Head of caudate nucleus (tissue), 42 donors: ENCODE measurements around the gene FADD.

Source experiments
- DNase-seq, 42 donors: peaks; one replicate each; pipeline versions ENCODE4 v3.0.0 to v3.0.0-alpha.2; 2020 to 2021; ENCODE audit warnings: mixed read lengths in 7 of 42
- intact Hi-C: fragments of 100-400 bp; cut with DNase I; formaldehyde crosslinking; loops from one replicate; pipeline ENCODE4 v1.15.0; 2022

Gene FADD

DNA sequence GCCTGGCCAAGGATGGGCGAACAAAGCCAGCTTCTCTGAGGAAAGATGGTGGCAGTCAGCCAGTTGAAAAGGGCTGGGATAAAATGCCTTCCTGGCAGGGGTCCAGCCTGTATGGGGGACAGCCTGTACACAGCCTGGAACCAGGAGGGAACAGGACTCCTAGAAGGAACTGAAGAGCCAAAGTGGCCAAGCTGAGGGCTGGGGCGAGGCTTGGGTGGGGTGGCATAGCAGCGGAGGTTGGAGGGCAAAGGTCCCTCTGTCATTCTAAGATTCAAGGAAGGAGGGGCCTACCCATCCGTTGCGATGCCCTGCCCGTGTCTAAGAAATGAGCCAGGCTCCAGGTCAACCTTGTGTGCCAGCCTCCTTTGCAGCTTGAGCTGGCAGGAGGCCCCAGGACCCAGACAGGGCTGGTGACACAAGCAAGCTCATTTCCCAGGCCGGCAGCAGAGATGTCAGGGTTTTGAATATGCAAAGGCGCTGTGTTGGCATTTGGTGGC is 22.6 kb downstream of the FADD start:
- intact Hi-C loops, result no loop called here
- peak in 11 of 42 donors; percentile 12 to 43 (median 22) for DNase-seq

DNA sequence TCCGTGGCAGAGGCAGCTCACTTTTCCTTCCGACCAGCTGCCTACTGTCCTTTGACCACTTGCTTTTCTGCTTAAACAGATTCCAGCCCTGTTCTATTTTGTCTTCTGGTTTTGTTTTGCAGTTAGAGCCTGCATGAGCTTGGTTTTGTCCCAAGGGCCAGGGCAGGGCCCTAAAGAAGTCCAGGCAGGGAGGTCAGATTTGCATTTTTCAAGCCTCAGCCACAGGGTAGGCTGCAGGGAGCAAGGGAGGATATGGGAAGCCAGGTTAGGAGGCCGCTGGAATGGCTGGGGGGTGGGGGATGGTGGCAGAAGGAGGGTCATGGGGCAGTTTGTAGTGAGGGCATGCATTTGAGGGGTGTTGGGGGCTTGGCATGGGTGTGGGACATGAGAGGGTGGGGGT is 23.1 kb downstream of the FADD start:
- no peak for DNase-seq
- intact Hi-C loops, result no loop called here

DNA sequence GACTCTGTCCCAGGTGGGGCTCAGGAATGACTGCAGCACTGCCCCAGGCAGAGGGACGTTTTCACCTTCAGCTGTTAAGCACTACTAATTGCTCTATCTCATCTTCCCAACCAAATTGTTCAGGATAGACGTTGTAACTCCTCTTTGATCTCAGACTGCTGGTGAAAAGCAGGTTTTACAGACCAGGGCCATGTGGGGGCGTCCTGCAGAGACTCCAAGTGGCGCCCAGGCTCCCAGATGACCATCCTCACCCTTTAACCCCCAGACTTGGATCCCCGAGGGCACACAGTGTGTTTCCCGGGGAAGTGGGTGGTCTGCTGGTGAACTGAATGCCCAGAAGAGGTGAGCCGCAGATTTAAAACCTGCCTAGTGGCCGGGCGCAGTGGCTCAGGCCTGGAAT is 23.9 kb downstream of the FADD start:
- DNase-seq, result no peak
- intact Hi-C loops, result no loop called here

DNA sequence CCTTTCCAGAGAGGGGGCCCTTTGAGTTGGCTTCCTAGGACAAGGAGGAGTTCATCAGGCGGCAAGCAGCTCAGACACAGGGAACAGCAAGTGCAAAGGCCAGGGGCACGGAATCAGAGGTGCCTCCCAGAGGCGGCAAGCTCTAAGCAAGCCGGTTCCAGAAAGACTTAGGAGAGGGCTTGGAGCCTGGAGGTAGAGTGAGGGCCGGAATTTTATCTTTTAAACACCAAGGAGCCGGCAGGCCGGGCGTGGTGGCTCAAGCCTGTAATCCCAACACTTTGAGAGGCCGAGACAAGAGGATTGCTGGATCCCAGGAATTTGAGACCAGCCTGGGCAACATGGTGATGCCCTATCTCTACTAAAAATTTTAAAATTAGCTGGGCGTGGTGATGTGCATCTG is 26.6 kb downstream of the FADD start:
- DNase-seq, result no peak
- intact Hi-C loops, result no loop called here

DNA sequence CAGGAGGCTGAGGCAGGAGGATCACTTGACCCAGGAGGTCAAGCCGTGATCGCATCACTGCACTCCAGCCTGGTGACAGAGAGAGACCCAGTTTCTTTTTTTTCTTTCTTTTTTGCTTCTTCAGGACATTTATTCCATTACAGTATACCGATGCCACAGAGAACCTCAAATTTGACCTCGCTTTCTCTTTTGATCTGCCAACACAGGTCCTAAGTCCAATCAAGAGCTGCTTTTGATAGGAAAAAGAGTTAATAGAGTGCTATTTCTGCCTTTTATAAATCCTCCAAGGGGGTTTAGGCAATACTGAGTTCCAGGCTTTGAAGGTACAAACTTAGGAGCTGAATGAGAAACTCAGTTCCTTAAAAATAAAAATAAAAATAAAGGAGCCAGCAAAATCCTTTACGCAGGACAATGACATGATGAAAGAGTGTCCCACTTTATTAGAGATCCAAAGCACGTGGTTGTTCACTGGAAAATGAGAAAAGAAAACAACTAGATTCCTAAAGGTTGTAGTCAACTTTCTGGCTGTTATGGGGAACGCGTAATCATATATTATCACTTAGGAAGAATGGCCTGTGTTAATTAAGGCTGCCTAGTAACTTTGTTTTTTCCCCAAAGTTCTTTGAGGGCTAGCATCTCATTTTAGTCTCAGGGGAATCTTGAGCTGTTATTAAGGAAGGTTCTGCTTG is 27.2 kb downstream of the FADD start:
- no peak for DNase-seq
- intact Hi-C loops, result no loop called here

DNA sequence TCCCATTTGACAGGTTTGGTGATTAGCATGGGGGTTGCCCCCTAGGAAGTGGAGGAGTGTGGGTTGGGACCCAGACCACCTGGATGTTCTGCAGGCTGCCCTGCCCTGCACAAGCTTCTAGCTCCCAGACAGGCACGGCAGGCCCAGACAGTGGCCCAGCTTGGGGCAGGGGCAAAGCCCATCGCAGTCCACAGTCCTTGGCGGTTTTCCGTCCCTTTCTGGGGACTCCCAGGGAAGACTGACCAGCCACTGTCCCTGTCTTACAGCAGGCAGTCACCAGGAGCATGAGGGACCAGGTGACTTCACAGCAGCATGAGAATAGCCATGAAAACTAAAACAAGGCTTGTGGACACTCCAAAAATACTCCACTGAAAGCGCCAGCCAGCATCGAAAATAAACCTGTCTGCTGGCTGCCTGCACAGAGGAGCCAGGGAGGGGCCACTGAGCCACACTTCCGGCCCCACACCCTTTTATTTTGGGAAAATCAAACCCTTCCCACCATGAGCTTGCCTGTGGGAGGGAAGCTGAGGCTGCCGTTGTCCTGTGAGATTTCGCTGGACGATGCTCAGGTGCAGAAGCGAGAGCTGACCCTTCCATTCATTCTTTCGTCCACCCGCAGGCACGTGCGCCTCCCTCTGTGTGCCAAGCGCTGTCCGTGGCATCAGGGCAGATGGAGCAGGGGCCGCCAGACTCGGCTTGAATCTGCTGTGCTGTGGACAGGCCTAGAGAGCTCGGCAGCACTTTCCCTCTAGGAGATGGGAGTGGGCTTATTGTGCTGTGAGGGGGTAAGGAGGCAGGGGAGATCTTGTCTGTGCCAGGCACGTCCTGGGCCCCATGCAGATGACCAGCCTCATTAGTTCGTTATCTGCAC is 28.0 kb downstream of the FADD start:
- intact Hi-C loops, result no loop called here
- DNase-seq, result no peak

DNA sequence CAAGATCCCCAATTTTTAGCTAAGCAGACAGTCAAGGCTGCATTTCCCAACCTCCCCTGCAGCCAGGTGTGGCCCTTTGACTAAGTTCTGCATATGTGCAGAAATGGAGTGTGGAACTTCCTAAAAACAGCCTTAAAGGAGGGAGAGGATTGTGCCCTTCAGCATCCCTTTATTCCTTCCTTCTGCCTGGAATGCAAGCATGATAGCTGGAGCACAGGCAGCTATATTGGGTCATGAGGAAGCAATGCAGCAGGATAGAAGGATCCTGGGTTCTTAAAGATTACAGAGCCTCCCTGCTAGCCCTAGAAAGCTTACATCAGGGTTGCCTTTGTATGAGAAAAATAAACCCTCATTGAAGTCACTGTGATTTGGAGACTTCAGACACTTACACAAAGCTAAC is 29.9 kb downstream of the FADD start:
- intact Hi-C loops, result no loop called here
- DNase-seq, result no peak

DNA sequence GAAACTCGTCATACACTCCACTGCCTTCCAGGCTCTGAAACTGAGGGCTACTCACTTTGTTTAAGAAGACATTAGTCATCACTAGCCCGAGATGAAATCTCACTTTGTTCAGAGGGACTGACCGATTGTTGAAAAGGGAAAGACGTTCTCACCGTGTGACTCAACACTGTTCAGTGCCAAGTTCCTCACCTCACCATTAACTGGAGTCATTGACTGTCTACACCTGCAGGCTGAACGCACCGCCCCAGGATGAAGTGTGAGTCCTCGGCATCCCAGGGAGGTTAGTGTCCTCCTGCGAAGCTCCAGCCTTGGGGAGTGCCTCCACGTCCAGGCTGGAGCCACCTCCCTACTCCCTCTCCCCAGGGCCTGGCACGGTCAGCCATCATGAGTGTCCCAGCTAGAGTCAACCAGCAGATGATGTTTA is 30.4 kb downstream of the FADD start:
- no peak for DNase-seq
- intact Hi-C loops, result no loop called here

DNA sequence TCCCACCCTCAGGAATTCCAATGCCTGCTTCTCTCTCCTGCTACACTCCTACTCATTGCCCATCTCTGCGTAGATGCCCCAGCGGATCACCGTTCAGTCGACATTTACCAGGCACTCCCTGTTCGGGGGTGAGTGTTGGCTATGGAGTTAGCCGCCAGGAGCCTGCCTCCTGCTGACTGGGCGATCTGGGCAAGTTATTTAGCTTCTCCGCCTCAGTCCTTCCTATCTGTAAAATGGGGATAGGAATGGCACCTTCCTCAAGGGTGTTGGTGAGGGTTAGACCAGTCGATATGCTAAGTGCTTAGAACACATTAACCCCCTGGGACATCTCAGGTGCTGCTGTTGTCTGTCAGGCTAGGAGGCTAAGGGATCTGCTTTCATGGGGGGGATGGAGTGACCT is 30.9 kb downstream of the FADD start:
- intact Hi-C loops, result no loop called here
- DNase-seq, result no peak

DNA sequence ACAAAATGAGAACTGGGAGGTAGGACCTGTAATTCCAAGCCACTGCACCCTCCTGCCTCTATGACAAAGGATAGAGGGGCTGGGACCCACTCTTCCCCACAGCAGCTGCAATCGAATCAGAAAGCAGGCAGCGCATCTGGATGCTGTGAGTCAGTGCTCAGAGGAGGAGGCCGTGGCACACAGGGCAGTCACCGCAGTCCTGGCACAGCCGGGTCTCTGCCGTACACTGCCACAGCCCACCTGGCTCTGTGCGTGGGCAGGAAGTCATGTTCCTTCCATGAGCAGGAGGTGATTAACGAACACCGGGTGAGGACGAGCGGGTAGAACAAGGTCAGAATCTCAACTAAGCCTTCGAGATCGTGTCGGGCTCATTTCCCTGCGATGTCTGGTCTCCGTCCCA is 37.2 kb downstream of the FADD start:
- intact Hi-C loops, result no loop called here
- DNase-seq, result no peak

DNA sequence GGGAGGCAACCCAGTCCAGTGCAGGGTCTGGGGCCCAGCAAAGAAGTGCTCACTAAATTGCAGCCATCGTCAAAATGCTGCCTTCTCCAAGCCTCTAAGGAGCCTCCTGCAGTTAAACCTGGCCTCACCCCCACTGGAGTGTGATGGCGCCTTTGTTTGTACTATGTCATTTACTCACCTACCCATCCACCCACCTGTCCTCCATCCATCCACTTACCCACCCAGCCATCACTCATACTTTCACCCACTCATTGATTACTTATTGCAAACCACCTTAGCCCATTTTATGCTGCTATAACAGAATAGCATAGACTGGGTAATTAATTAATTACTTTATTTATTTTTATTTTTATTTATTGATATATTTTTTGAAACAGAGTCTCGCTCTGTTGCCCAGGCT is 38.6 kb downstream of the FADD start:
- no peak for DNase-seq
- intact Hi-C loops, result no loop called here

DNA sequence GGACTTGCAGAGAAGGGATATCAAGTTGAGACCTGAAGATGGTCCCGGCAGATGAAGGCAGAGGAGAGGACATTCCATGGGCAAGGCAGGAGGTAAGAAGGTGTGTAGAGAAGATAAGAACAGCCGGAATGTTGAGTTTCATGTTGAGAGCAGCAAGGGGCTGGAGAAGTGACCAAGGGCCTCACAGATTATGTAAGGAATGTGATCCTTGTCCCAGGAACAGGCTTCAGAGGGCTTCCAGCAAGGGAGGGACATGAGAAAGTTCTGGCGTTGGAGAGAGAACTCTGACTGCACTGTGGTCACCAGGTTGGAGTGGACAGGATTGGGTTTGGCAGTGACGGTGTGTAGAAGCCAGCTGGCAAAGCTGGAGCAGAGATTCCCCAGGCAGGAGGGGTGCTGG is 39.8 kb downstream of the FADD start:
- no peak for DNase-seq
- intact Hi-C loops, result no loop called here

DNA sequence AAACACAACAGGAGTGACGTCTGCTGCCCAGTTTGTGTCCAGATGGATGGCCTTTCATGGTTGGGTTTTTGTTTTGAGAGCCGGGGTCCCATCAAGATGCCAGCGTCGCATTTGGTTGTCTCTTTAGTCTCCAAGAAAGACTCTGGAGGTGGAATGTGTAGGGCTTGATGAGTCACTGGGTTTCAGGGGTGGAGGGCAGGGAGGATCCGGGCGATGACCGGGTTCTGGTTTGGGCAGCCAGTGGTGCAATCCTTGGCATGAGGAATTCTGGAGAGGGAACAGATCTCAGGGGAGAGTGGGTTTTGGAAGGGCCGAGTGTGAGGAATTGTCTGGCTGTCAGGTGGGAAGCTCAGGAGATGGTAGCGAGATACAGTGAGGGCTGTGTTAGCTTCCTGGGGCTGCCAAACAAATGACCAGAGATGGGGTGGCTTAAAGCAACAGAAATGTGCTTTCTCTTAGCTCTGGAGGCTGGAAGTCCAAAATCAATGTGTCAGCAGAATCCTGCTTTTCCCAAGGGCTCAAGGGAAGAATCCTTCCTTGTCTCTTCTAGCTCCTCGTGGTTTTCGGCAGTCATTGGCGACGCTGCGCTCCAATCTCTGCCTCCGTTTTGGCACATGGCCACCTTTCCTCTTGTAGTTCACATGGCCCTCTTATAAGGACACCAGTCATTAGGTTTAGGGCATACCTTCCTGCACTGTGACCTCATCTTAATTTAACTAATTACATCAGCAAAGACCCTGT is 41.0 kb downstream of the FADD start:
- DNase-seq, result no peak
- intact Hi-C loops, result no loop called here

DNA sequence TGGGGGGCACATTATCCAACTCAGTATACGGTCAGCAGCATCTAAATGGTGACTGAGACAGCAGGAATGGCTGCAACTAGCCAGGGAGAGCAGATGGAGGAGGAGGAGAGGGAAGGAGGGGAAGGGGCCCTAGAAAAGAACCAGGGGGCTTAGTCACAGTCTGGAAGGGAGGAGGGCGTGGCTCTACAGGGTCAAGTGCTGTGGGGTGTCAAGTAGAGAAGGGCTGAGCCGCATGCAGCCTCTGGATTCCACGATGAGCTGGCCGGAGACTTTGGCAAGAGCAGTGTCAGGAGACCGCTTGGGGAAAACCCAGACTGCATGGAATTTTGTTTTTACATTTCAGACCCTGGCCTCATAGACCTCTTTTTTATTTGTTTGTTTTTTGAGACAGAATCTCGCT is 41.6 kb downstream of the FADD start:
- DNase-seq, result no peak

DNA sequence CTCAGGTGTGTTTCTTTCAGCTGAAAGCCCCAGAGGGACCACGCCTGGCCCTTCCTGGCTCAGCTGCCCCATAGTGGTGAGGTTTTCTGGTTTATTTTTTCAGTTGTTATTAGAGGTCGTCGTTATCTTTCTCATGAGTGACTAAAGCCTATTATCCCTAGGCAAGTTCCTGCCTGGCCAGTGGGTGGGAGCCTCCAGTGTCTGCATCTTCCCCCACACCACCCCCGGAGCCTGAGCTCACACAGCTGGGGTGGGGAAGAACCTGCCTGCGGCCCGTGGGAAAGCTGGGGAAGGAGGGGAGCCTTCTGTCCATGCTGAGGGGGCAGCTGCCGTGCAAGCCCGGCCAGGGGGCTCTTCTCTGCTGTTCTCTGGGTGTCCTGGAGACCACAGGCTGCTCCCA is 43.1 kb downstream of the FADD start:
- DNase-seq, result peak in 1 of 42 donors; percentile 14
- intact Hi-C loops, result no loop called here

More for the DNA sequence above, 41.6 kb downstream of the FADD start:
- intact Hi-C loops, result no loop called here

DNA sequence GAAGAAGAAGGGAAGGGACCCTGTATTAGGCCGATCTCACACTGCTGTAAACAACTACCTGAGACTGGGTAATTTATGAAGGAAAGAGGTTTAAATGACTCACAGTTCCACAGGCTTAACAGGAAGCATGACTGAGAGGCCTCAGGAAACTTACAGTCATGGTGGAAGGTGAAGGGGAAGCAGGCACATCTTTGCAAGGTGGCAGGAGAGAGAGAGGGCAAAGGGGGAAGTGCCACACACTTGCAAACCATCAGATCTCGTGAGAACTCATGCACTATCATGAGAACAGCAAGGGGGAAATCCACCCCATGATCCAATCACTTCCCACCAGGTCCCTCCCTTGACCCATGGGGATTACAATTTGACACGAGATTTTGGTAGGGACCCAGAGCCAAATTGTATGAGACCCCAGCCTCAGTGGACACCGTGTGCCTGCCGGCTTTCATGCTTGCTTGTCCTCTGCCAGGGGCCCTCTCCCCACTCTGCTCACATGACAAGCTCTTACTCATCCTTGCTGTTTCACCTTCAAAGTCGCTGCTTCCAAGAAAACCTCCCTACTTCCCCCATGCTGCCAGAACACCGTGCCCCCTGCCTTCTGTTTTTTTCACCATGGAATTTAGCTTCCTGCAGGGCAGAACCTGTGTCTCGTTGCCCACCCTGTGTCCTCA is 44.1 kb downstream of the FADD start:
- DNase-seq, result no peak
- intact Hi-C loops, result no loop called here

DNA sequence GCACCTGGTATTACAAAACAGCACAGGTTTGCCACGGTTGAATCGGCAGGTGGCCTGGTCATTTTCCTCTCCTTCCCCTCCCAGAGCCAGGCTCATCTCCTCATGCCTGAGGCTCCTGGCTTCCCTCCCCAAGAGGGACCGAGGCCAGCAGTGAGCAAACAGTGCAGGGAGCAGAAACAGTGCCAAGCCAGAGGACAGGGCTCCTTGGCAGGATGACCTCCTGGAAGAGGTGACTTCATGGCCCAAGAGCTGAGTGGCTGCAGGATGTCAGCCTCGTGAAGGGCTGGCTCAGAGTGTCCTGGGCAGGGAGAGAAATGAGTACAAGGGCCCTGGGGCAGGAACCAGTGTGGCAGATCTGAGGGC is 44.6 kb downstream of the FADD start:
- intact Hi-C loops, result no loop called here
- peak in 6 of 42 donors; percentile 13 to 58 (median 26) for DNase-seq

DNA sequence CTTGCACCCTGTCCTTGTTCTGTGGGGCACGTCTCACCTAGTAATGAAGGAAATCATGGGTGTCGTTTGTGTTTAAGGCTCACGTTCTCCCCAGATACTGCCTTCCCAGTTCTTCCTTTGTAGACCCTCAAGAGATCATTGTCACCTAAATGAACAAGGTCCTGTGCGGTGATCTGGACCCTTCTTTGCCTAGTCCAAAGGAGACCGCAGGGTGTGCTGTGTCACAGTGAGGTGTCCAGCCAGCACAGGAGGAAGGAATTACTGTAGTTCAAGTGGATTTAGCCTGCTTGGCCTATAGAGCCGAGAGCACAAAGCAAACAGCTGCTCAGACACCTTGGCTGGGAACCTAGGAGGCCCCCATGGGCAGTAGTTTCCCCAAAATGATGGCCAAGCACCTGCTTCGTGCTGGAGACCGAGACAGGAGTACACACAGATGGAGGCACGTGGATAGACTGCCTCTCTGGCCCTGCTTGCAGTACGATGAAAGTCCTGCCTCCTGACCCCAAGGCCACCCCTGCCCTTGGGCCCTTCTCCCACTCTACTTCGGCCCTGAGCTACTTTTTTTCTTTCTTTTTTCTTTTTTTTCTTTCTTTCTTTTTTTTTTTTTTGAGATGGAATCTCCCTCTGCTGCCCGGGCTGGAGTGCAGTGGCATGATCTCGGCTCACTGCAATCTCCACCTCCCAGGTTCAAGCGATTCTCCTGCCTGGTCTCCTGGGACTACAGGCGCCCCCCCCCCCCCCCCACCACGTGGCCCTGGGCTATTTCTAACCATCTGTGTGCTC is 48.0 kb downstream of the FADD start:
- intact Hi-C loops, result no loop called here
- no peak for DNase-seq
